GM19455 (cell line): ENCODE measurements around the gene PIK3IP1.
"Not testable (repeated sequence)": the region's sequence is repeated elsewhere in the genome, so short reads cannot be mapped to it uniquely, and the experiment has no call there.

Experiments
- ATAC-seq: cut with Tn5 transposase; IDR thresholded peaks from one replicate; pipeline ENCODE4 v1.9.1; 2021; ENCODE audit not compliant: unreplicated experiment

Gene PIK3IP1, protein sequence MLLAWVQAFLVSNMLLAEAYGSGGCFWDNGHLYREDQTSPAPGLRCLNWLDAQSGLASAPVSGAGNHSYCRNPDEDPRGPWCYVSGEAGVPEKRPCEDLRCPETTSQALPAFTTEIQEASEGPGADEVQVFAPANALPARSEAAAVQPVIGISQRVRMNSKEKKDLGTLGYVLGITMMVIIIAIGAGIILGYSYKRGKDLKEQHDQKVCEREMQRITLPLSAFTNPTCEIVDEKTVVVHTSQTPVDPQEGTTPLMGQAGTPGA

DNA sequence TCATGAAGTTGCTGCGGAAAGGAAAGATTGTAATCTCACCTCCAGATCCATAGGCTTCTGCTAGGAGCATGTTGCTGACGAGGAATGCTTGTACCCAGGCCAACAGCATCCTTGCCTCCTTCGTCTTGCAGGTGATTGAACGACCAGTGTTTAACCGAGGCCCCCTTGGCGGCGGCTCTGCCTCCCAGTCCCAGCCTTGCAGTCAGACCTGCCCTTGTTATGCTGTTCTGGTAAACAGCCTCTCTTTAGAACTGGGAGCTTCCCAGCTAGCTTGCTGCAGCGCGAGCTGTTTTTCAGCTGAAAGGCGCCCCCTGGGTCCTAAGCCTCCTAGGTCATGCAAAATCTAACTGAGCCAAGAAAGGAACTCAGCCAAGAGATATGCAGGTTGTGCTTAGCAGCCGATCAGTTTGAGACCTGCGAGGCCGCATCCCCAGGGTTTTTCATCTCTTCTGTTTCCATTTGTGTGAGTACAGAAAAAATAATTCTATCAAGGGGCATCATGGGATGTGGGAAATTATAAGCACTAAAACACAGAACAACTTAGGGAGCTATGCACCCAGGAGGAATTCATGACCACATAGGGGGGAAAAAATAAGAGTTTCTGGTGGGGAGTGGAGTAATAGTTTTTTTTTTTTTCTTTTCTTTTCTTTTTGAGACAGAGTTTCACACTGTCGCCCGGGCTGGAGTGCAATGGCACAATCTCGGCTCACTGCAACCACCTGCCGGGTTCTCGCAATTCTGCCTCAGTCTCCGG lies at the start of gene PIK3IP1:
TSS of gene PIK3IP1 (minus strand) at position 253 of the 754 bp plus-strand sequence. CDS start at position 109, 144 bp downstream.
- peak; percentile 37 for ATAC-seq

DNA sequence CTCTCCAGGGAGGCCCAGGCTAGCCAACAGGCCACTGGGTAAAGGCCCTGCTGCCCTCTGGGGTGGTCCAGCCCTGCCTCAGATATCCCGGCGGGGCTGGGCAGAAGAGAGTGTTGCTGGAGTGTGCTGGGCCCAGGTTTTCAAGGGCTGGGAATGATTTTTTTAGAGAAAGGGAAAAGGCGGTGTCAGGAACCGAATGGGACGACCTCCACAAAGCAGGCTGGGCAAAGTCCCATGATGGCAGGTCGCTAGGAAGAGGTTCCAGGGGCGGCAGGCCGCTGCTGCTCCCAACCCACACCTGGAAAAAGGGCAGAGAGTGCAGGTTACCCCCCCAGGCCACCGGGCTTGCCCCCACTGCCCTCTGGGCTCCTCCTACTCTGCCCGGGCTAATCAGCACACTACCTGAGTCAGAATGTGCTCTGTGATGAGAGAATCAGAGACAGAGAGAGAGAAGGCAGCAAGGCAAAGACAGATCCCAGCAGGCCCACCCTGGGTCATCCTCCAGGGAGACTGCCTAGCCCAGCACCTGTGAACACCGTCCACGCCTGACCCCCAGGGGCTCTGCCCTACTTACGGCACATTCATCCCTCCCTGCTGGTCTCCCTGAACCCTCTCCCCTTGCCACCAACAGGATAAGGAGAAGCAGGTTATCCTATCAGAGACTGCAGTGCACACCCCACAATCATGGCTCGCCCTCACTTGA lies 49.2 kb upstream of the PIK3IP1 start:
- ATAC-seq = no peak

DNA sequence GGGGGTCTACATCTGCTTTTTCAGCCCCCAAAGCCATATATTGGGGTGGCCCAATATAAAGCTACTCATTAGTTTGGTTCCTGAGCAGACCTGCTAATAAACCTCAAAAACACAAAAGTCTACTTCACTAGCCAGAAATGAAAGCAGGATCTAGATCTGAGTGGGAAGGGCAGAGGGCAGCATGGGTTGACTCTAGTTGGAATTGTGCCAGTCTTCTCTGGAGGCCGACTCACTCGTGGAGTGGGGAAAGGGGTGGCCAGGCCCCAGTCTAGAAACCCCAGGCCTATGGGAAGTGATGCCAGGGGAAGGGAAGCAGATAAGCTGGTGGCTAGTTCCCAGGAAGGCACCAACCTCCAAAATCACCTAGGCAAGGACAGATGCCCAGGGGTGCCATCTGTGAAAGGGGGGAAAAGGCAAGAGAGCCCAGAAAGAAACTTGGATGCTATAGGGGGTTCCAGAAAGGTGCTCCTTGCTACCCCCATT lies 48.5 kb upstream of the PIK3IP1 start:
- ATAC-seq = no peak

DNA sequence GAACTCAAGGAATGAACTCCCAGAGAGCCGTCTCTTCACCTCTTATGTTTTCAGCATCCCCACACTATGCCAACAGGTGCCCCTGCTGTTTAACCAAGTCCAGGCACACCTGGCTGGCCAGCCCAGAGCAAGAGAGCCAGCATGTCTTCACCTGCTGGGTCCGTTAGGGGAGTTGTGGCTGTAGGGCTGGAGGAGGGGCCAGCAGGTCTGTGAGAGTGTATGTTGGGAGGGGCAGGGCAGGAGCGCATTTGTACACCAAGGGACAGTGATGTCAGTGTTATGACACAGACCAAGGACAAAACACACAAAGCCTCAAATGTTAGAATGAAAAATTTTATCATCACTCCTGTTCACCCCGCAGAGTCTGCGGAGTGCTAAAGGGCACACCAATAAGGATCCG lies 48.1 kb upstream of the PIK3IP1 start:
- no peak for ATAC-seq

DNA sequence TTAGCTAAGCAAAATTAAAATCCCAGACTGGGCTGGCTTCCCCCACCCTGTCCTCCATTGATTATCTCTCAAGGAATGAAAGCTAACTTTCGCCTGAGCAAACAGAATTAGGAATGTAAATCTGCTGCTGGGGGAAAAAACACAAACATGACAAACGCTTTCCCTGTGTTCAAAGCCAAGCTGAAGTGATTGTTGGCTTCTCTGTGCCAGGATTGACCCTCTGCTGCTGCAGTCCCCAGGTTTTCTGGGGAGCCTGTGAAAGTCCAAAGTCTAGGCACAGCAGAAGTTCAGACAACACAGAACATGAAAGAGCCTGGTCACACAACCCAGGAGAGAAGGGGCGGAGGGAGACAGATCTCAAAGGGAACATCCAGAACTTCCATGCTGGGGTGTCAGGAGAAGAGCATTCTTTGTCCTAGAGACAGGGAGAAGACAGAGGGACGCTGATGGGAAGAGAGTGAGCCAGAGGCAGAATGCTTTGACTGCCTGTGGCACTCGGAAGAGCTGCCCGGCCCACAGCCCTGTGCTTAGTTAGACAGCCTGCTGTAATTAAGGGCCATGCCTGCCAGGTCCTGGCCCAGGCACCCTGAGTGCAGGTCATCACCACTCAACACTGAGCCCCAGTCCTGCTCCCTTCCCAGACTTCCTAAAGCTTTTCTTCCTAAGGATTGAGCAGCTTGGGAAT lies 47.0 kb upstream of the PIK3IP1 start:
- no peak for ATAC-seq

DNA sequence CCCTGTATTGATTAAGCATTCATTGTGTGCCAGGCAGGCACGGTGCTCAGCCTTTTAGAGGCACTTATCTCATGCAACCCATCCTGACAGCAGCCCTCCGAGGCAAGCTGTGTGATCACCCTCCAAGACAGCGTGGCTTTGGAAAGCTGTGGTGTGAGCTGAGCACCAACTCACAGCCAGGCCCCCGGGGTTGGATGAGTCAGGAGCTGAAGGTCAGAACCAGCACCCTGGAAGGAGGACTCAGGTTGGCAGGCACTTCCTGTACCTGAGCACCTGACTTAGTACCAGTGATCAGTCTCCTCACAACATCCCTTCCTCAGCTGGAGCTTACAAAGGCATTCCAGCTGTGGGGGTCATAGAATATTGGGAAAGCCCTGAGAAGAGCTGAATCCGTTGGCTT lies 44.9 kb upstream of the PIK3IP1 start:
- ATAC-seq = no peak

DNA sequence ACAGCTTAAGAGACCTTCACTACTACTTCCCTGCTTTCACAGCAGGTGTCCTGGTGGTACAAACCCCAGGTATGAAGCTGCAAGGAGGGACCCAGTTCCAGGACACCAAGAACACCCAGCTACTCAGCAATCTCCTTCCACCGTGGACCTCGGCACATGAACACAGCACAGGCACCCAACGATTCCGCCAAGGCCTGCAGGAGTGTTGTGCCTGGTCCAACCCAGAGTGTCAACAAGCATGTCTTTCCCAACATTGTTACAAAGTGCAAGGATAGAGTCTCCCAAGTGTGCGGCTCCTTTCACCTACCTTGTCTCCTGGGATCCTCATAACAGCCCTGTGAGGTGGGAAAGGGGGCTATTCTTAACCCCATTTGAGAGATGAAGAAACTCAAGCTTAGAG lies 42.0 kb upstream of the PIK3IP1 start:
- ATAC-seq = no peak

DNA sequence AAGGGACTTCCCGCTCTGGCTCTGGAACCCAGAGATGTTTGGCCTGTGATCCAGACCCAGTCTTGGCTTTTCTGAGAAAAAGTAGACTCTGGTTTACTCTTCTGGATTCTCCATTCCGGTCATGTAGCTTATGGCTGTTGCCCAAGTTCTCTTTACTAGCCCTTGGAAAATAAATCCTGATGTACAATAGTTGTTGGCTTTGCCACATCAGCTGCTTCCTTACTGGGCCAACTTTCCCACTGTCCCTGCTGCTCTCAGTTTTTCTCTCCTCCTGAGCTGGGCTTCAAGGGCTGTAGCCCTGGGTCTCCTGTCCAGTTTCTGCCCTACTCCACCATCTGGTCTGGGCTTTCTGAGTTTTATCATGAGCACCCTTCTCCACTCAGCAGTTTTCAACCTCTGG lies 41.4 kb upstream of the PIK3IP1 start:
- no peak for ATAC-seq

DNA sequence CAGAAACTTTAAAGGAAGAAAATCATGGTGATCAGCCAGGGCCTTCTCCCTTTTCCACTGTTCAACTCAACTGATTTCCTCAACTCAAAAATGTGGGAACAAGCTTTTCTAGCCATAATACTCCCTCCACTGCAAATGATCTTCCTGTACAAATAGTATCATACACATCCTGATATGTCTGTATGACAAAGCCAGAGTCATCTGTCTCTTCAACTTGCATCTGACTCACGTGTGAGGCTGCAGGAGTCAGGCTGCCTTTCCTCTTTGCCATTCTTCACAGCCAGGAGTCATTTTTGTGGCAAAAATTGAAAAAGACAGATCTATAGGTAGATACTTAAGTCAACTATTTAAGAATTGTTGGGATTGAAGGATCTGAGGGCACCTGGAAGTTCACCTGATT lies 40.6 kb upstream of the PIK3IP1 start:
- no peak for ATAC-seq

DNA sequence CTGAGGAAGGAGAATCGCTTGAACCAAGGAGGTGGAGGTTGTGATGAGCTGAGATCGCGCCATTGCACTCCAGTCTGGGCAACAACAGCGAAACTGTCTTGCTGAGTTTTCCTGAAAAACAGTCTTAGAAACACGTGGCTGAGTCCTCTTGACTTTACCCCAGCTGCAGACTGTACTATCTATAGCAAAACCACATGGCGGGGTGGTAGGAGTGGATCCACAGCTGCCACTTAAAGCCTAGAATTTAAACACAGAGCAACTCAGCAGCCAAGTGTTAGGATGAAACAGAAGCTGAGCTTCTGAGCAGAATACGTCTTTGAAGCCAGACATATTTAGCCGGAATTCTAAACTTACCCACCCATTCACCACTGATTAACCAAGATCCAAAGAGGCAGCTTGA lies 39.7 kb upstream of the PIK3IP1 start:
- no peak for ATAC-seq

DNA sequence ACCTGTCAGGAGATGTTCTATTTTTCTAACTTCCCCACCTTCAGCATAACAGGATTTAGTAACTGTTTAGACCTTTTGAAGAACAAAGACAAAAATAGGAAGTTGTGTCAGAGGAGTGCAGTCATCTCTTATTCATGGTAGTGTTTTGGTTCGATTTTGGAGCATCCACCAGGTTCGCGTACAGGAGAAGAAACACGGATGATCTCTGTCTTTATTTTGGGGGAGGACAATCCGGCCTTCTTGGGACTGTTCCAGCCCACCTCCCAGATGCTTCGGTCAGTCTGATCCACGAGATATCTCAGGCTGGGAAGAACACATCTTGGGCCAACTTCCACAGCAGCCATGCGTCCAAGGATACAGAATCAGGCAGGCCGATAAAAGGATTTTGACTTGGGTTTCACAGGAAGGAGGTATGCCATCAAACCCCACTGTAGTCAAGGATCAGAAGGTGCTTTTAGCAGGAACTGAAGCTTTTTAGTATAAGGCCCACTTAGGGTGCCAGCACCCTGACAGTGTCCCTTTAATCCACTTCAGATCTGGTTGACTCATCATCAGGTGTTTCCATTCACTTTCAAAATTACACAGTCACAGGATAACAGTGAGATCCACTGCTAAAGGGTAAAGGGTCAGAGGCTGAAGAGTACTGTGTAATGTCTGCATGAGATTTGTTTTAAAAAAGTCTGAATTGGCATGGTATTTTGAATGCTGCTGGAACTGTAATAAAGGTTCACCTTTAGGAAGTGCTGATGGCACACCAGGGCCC lies 37.3 kb upstream of the PIK3IP1 start:
- ATAC-seq = no peak

DNA sequence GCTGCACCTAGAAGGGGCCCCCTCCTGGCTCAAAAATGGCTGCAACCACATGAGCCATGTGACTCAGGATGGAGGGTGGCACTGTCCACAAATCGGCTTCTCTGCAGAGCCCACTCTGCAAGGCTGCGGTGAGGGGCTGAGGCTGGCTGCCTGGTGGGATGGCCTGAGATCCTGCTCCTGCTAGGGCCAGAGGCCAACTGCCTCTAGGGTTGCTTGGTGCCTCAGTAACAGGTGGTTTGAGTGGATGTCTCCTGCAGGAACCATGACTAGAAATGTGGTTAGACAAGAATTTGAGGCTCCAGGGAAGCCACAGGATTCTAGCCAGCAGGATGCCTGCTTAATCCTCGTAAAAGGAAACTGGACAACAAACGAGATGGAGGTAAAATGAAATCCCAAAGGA lies 36.7 kb upstream of the PIK3IP1 start:
- no peak for ATAC-seq

DNA sequence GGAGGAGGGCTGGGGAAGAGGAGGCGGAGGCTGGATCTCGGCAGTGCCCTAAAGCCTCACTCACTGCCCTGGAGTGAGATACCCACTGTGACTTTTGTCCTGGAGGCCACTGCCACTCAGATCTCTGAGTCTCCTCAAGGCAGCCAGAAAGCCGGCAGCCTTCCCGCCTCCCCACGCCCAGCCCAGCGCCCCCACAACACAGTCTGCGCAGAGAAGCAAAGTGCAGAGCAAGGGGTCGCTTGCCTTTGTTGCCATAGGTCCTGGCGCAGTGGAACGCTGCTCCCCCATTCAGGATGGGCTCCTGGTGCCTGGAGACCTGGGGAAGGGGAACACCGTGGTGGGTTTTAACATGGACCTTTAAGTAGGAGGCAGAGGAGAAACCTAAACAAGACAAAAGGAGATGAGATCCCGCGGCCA lies 36.3 kb upstream of the PIK3IP1 start:
- ATAC-seq = no peak

DNA sequence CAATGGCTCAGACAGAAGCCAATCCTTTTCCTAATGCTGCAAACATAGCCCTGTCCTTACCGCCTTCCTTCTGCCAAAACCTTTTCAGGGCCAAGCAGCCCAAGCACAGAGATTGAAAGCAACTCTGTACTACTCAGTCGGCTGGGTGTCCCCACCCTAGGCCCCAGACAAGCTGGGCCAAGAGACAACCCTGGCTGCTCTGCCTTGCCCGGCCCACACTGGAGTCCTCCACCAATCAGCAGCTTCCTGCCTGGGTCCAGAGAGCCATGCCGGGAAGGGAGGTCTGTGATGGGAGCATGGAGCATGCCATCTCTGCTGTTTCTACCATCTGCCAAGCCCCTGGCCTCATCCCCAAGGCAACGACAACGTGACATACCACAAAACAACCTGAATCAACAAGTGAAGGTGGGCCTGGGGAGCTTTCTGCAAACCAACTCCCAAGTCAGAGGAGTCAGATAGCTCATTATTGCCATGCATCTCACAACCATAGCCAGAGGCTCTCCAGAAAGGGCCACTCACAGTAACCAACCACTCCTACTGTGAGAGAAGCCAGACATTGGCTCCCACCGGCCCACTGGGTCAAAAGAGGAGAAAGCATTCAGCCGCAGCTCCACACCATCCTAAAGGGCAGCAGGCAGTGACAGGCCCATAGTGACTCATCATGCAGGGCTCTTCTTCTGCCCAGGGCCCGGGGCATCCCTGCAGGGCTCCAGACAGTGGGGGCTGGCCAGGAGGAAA lies 35.7 kb upstream of the PIK3IP1 start:
- ATAC-seq = no peak

DNA sequence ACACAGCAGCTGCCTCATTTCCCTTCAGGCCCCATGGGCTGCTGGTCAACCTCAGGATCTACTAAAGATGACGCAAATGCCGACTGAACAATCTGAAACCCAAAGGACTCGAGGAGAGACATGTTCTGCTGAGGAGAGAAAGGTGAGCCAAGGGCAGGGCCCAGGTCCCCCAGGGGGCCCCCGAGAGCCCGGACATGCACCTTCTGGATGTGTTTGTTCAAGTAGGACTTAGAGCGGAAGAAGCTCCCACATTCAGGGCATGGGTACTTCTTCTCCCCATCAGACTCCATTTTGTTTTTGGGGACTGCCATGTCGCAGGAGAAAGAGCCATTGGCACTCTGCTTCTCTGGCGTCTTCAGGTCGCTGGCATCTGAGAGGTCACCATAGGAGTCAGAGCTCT lies 34.6 kb upstream of the PIK3IP1 start:
- ATAC-seq = no peak

DNA sequence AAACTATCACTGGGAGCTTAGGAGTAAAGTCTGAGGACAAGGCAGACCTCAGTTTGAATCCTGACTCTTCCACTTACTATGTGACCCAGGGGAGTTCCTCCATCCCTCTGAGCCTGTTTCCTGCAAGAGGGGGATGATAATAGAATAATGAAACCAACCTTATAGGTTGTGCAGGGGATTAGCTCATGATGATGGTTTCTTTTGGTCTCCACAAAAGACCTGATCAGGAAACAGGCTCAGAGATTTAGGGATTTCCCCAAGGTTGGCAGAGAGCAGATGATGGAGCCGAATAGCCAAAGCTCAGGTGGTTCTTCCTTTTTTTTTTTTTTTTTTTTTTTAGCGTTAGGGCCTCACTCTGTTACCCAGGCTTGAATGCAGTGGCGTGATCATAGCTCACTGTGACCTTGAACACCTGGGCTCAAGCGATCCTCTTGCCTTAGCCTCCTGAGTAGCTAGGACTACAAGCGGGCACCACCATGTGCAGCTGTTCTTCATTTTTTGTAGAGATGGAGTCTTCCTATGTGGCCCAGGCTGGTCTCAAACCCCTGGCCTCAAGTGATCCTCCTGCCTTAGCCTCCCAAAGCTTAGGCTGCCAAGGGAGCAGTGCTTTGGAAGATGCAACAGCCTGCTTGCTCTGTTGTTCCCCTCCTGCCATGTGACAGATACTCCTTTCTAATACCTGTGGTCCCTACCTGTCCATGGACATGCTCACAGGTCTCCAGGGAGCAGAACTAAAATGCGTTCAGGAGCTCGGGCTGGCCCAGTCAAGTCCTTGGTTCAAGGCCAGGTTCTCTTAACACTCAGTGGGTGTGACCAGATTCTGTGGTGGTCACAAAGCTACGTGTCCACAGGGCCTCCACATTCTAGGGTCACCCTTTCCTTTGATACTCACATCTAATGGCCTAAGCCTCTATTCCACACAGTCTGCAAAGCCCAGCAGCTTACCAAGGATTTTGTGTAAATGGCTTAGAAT lies 31.6 kb upstream of the PIK3IP1 start:
- ATAC-seq = no peak

DNA sequence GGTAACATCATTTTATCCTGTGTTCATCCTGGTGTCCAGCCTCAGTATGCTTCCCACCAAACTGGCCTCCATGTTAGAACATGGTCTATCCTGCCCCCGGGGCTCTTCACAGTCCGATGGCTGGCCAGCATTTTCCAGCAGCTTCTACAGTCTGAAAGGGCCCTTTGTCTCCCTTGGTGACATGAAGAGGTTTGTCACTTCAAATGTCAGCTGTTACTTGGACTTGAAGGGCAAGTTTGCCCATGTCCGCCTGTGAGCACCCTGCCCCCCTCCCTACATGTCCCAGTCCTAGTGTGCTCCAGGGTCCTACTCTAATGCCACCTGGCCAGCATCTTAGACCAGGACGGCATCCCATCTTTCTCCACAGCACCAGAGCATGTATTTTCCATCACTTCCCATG lies 29.1 kb upstream of the PIK3IP1 start:
- ATAC-seq = no peak

DNA sequence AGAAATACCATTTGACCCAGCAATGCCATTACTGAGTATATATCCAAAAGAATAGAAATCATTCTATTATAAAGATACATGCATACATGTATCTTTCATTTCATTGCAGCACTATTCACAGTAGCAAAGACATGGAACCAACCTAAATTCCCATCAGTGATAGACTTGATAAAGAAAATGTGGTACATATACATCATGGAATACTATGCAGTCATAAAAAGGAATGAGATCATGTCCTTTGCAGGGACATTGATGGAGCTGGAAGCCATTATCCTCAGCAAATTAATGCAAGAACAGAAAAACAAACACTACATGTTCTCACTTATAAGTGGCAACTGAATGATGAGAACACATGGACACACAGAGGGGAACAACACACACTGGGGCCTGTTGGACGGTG lies 21.9 kb upstream of the PIK3IP1 start:
- not testable (repeated sequence) for ATAC-seq
